Skeletal muscle cell (primary cell): Measurements from ENCODE around the gene TMEM225B.
A peak's percentile ranks its signal among the peaks of the same experiment; 100 is the strongest.
"Not testable (repeated sequence)": the region's sequence is repeated elsewhere in the genome, so short reads cannot be mapped to it uniquely, and the experiment has no call there.

Source experiments
- DNase-seq: peaks from one replicate; pipeline ENCODE4 v3.0.0-alpha.2; 2010; ENCODE audit warnings: low read depth
- H3K4me3 ChIP-seq: 2 replicates; pipeline ENCODE4 v1.5.1; 2011; ENCODE audit warnings: low read depth, mild to moderate bottlenecking, control low read depth, low read length, moderate library complexity

Gene TMEM225B

GRCh38 chr7:99597762-99598501 is at the start of gene TMEM225B:
Gene TMEM225B, plus strand, starts transcription at chr7:99598267. Its CDS starts 6,122 bp downstream, at chr7:99604389.
- no peak within 1 kb of the TSS for H3K4me3 ChIP-seq
- no peak for DNase-seq

- DNase-seq, H3K4me3 ChIP-seq: not testable (repeated sequence)
Observed at GRCh38 chr7:99549545-99549944, 48.5 kb upstream of the TMEM225B start.

GRCh38 chr7:99551334-99551733 is 46.7 kb upstream of the TMEM225B start:
- DNase-seq, result no peak
- peak overlapping the region; percentile 99 for H3K4me3 ChIP-seq

- H3K4me3 ChIP-seq, result peak within 1 kb of the TSS; percentile 99
- DNase-seq, result peak; percentile 85
Observed at GRCh38 chr7:99551767-99552463, 46.2 kb upstream of the TMEM225B start, which contains the start of gene FAM200A. Gene FAM200A, minus strand, starts transcription at chr7:99552114. Its CDS starts 3,707 bp downstream, at chr7:99548407.

- DNase-seq, result no peak
- H3K4me3 ChIP-seq, result no peak overlapping the region
Observed at GRCh38 chr7:99553039-99553438, 45.0 kb upstream of the TMEM225B start.

- no peak for DNase-seq
Observed at GRCh38 chr7:99554939-99555338, 43.1 kb upstream of the TMEM225B start.

GRCh38 chr7:99557196-99557607 is 40.9 kb upstream of the TMEM225B start:
- peak overlapping the region; percentile 96 for H3K4me3 ChIP-seq

More at GRCh38 chr7:99554939-99555338, 43.1 kb upstream of the TMEM225B start:
- H3K4me3 ChIP-seq, result no peak overlapping the region

GRCh38 chr7:99557940-99558305 is 40.1 kb upstream of the TMEM225B start:
- DNase-seq, result no peak

More at GRCh38 chr7:99557196-99557607, 40.9 kb upstream of the TMEM225B start:
- DNase-seq, result no peak

GRCh38 chr7:99558306-99559174 is 39.5 kb upstream of the TMEM225B start, which contains the start of gene ZNF655:
Gene ZNF655, plus strand, starts transcription at chr7:99558642. Its CDS starts 1,918 bp downstream, at chr7:99560560.
- DNase-seq, result peak; percentile 70
- peak within 1 kb of the TSS; percentile 96 for H3K4me3 ChIP-seq

More at GRCh38 chr7:99557940-99558305, 40.1 kb upstream of the TMEM225B start:
- peak overlapping the region; percentile 96 for H3K4me3 ChIP-seq

GRCh38 chr7:99559175-99559915 is 38.7 kb upstream of the TMEM225B start:
- H3K4me3 ChIP-seq, result peak overlapping the region; percentile 96
- DNase-seq, result no peak

DNA sequence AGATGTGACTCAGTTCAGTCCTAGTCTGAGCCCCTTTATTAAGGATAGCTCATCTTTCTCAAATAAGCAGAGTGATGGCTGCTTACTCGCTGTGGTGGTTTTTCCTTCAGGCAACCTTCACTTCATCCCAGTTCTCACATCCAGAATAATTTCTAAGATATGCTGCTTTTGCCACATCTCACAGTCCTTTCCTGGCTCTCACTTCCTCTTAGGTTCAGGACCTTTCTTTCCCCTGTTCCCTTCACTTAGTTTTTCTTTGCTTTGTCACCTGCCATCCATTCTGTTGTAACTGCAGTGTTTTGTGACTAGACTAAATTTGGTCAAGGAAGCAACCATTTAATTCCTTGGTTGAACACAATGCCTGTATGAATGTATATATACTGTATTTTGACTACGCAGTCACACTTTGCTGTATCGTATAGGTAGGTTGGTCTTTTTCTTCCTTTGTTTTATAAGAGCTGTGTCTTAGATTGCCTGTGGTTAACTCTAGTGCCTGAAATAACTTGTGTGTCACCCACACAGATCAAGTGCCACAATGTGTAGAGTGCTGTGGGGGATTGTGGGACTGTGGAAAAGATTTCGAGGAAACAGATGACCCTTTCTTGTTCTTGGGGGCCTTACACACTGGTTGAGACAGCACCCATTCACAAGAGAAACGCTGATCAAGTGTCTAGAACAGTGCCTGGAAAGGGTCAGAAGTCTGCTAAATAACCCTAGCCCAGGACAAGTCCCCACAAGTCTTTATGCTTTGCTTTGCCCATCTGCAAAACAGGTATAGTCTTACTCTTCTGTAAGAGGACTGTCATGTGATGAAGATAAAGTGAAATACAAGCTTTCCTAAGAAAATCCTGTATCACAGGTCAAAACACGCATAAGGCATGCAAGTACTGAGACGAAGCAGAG is 37.0 kb upstream of the TMEM225B start:
- H3K4me3 ChIP-seq, result no peak overlapping the region
- DNase-seq, result no peak

DNA sequence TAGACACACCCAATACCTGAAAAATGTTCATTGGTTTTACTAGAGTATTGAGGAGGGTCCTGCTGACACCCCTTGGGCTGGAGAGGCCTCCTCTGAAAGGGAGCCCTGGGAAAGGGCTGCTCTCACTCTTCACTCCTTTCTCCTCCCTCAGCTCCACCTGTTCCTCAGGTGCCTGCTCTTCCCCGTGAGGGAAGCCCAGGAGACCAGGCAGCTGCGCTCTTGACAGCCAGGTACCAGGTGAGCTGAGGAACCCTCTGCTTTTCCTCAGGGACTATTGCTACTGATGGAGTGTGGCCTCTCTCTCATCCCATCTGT is 36.4 kb upstream of the TMEM225B start:
- no peak for DNase-seq
- no peak overlapping the region for H3K4me3 ChIP-seq

DNA sequence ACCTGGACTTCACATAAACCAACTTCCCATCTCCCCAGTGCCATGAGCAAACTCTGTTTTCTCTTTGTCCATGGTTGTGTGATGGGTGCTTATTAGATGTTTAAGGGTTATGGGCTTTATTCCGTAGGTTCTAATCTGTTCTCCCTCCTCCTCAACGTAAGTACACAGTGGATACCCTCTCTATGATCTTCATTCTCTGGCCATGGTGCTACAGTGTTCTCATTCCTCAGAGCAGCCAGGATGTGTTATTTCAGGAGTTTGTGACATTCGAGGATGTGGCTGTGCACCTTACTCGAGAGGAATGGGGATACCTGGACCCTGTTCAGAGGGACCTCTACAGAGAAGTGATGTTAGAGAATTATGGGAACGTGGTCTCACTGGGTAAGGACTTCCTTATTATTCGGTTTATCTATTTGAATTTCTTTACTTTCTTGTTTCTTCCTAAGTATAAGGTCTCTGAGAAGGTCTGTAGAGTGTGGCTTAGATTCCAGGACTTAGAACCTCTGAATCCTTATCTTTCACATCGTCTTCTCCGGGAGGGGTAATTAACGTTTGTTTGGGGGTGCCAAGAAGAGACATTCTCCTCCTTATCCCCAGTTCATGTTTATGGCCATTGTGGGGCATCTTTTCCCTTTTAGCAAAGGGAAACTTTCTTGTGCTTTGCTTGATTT is 35.8 kb upstream of the TMEM225B start:
- DNase-seq, result no peak
- H3K4me3 ChIP-seq, result no peak overlapping the region

- no peak overlapping the region for H3K4me3 ChIP-seq
- peak; percentile 98 for DNase-seq
Observed at GRCh38 chr7:99562832-99563231, 35.2 kb upstream of the TMEM225B start.

DNA sequence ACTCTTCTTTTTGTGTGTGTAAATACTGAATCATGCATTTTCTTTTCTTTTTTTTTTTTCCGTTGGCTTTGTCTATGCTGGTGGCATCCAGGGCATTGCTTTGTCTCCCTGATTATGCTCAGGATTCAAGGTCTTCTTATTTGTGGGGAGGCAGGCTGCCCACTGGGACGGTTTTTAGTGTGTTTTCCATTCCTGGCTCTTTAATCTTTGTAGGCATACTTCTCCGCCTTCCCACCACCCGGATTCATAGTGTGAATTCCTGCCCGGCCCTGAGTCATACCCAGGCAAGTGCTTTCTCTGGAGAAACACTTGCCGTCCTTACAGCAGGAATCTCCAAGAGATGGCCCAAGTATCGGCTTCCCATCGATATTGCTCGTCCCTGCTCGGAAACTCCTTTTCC is 34.4 kb upstream of the TMEM225B start:
- DNase-seq, result peak; percentile 27
- H3K4me3 ChIP-seq, result no peak overlapping the region

DNA sequence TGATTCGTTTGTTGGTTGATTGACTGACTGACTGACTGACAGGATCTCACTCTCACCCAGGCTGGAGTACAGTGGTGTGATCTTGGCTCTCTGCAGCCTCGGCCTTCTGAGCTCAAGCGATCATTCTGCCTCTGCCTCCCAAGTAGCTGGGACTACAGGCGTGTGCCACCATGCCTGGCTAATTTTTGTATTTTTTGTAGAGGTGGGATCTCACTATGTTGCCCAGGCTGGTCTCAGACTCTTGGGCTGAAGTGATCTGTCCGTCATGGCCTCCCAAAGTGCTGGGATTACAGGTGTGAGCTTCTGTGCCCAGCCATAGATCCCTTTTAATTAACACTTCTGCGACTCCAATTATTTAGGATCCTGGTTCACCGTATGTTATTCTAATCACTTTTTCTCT is 29.3 kb upstream of the TMEM225B start:
- H3K4me3 ChIP-seq, DNase-seq: not testable (repeated sequence)

DNA sequence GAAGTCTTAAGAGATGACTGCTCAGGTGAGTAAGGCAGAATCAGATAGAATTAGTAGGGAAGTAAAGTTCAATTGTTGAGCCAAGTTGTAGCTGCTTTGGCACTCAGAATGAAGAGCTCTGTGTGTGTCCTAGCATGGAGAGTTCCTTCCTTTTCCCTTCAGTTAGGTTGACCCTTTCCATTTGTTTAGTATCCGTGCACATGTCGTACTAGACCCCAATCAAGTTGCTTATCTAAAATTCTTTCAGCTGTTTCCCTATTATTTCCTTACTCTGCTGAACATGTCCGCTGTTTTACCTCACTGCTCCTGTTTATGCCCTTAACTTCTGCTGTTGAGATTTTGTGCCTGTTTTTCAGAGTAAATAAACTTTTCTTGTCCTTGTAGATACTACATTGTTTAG is 26.3 kb upstream of the TMEM225B start:
- no peak for DNase-seq
- no peak overlapping the region for H3K4me3 ChIP-seq

DNA sequence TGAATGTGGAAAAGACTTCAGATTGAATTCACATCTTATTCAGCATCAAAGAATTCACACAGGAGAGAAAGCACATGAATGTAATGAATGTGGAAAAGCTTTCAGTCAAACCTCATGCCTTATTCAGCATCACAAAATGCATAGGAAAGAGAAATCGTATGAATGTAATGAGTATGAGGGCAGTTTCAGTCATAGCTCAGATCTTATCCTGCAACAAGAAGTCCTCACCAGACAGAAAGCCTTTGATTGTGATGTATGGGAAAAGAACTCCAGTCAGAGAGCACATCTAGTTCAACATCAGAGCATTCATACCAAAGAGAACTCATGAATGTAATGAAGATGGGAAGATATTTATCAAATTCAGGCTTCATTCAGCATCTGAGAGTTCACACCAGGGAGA is 24.8 kb upstream of the TMEM225B start:
- no peak for DNase-seq
- no peak overlapping the region for H3K4me3 ChIP-seq
